ENCODE data around the gene USH2A. TPM values are rescaled to one million over a fixed set of nuclear protein-coding genes. Genes with fewer than 3 reads are reported as not detected.
A peak's percentile ranks its signal among the peaks of the same experiment; 100 is the strongest.

Gene USH2A
- total RNA-seq, 2 donors from 2014 or later: 0.62 to 3.1 TPM

- H3K4me3 Mint-ChIP-seq: no peak overlapping the region
- peaks cover 4% of the 10 kb centered on the region for H3K36me3 Mint-ChIP-seq (ENCODE audit: low read depth)
- Histone ChIP-seq H3K9me3 (ENCODE audit: control insufficient read depth, low read length) (no peaks in the 10 kb centered on the region), H3K27me3 (ENCODE audit: control insufficient read depth, insufficient read depth, low read length, poor library complexity, severe bottlenecking) (no peaks in the 10 kb centered on the region), H3K27ac (ENCODE audit: low read depth, low read length) (no peak overlapping the region), H3K9ac (ENCODE audit: extremely low read depth, low read length, poor library complexity, severe bottlenecking) (no peak overlapping the region), H3K36me3 (ENCODE audit: control insufficient read depth, insufficient read depth, low read length) (peaks cover 14% of the 10 kb centered on the region), H3K4me1 (ENCODE audit: control insufficient read depth, insufficient read depth, low read length) (no peaks in the 10 kb centered on the region), H3K4me3 (ENCODE audit: low read length) (no peak overlapping the region)
- H3K27ac Mint-ChIP-seq: no peak overlapping the region
- DNase-seq: no peak
- H3K27me3 Mint-ChIP-seq (ENCODE audit: insufficient read depth): no peaks in the 10 kb centered on the region
- H3K4me1 Mint-ChIP-seq: no peaks in the 10 kb centered on the region
- TF ChIP-seq CTCF (conservative IDR thresholded peaks at IDR 0.05): no peak
- H3K9me3 Mint-ChIP-seq: no peaks in the 10 kb centered on the region
These were observed 797.3 kb downstream of the USH2A start for GRCh38 chr1:215625949-215626348.

- Mint-ChIP-seq H3K4me1 (no peaks in the 10 kb centered on the region), H3K9me3 (no peaks in the 10 kb centered on the region), H3K27ac (no peak overlapping the region), H3K4me3 (no peak overlapping the region), H3K27me3 (ENCODE audit: insufficient read depth) (no peaks in the 10 kb centered on the region), H3K36me3 (ENCODE audit: low read depth) (peaks cover 25% of the 10 kb centered on the region)
- no peak for DNase-seq
- Histone ChIP-seq H3K4me1 (ENCODE audit: control insufficient read depth, insufficient read depth, low read length) (no peaks in the 10 kb centered on the region), H3K9ac (ENCODE audit: extremely low read depth, low read length, poor library complexity, severe bottlenecking) (no peak overlapping the region), H3K9me3 (ENCODE audit: control insufficient read depth, low read length) (no peaks in the 10 kb centered on the region), H3K27ac (ENCODE audit: low read depth, low read length) (no peak overlapping the region), H3K36me3 (ENCODE audit: control insufficient read depth, insufficient read depth, low read length) (peaks cover 40% of the 10 kb centered on the region), H3K4me3 (ENCODE audit: low read length) (no peak overlapping the region), H3K27me3 (ENCODE audit: control insufficient read depth, insufficient read depth, low read length, poor library complexity, severe bottlenecking) (no peaks in the 10 kb centered on the region)
- WGBS, 2 experiments (ENCODE audit: insufficient coverage in 1 of 2, insufficient read length in 1 of 2): 96 to 100% methylated on average over 1 to 4 of the region's 4 CpGs
- TF ChIP-seq CTCF (conservative IDR thresholded peaks at IDR 0.05): no peak
These were observed 800.1 kb downstream of the USH2A start for GRCh38 chr1:215623162-215623561.

GRCh38 chr1:215617979-215618378 is 805.3 kb downstream of the USH2A start:
- TF ChIP-seq CTCF (conservative IDR thresholded peaks at IDR 0.05): no peak
- Histone ChIP-seq H3K36me3 (ENCODE audit: control insufficient read depth, insufficient read depth, low read length) (peaks cover 71% of the 10 kb centered on the region), H3K9ac (ENCODE audit: extremely low read depth, low read length, poor library complexity, severe bottlenecking) (no peak overlapping the region), H3K27me3 (ENCODE audit: control insufficient read depth, insufficient read depth, low read length, poor library complexity, severe bottlenecking) (no peaks in the 10 kb centered on the region), H3K4me1 (ENCODE audit: control insufficient read depth, insufficient read depth, low read length) (no peaks in the 10 kb centered on the region), H3K9me3 (ENCODE audit: control insufficient read depth, low read length) (peaks cover 8% of the 10 kb centered on the region), H3K4me3 (ENCODE audit: low read length) (no peak overlapping the region), H3K27ac (ENCODE audit: low read depth, low read length) (no peak overlapping the region)
- Mint-ChIP-seq H3K4me3 (no peak overlapping the region), H3K9me3 (peaks cover 8% of the 10 kb centered on the region), H3K27me3 (ENCODE audit: insufficient read depth) (no peaks in the 10 kb centered on the region), H3K36me3 (ENCODE audit: low read depth) (peaks cover 59% of the 10 kb centered on the region), H3K27ac (peak overlapping the region; percentile 26), H3K4me1 (peaks cover 7% of the 10 kb centered on the region)
- DNase-seq: no peak
- WGBS, 2 experiments (ENCODE audit: insufficient coverage in 1 of 2, insufficient read length in 1 of 2): no CpG with 5 or more reads among the region's 1 CpG

All from endodermal cell (in vitro differentiated cells).